Esophagus (tissue), 2 donors: ENCODE results near the gene DNAJB8. TPM values are rescaled to one million over a fixed set of nuclear protein-coding genes. Genes with fewer than 3 reads are reported as not detected.

ENCODE experiments used
- H3K27ac ChIP-seq, 2 donors: one replicate each; pipeline ENCODE4 v1.5.1; 2013; ENCODE audit warnings: low read depth in 2 of 2, mild to moderate bottlenecking in 2 of 2, inconsistent platforms in 1 of 2, low read length in 1 of 2, moderate library complexity in 1 of 2
- H3K27me3 ChIP-seq, 2 donors: one replicate each; pipeline ENCODE4 v1.6.1; 2013; ENCODE audit warnings: low read length in 2 of 2, control low read depth in 1 of 2, mild to moderate bottlenecking in 1 of 2; ENCODE audit not compliant: insufficient read depth in 2 of 2, control insufficient read depth in 1 of 2
- H3K36me3 ChIP-seq, 2 donors: one replicate each; pipeline ENCODE4 v1.6.1; 2013; ENCODE audit warnings: low read length in 1 of 2; ENCODE audit not compliant: control insufficient read depth in 2 of 2, insufficient read depth in 2 of 2
- H3K4me1 ChIP-seq, 2 donors: one replicate each; pipeline ENCODE4 v1.6.1; 2013; ENCODE audit warnings: low read length in 1 of 2; ENCODE audit not compliant: control insufficient read depth in 2 of 2, insufficient read depth in 2 of 2
- H3K4me3 ChIP-seq, 2 donors: one replicate each; pipeline ENCODE4 v1.5.1; 2013; ENCODE audit warnings: low read length in 2 of 2, mild to moderate bottlenecking in 2 of 2, low read depth in 1 of 2, moderate library complexity in 1 of 2
- H3K9me3 ChIP-seq, 2 donors: one replicate each; pipeline ENCODE4 v1.6.1; 2013; ENCODE audit warnings: mild to moderate bottlenecking in 2 of 2, low read depth in 1 of 2, low read length in 1 of 2, moderate library complexity in 1 of 2; ENCODE audit not compliant: control insufficient read depth in 2 of 2, insufficient read depth in 1 of 2
- WGBS, 2 donors: extraction: QIAGEN DNeasy Blood & Tissue Kit; methylation state at CpG; one replicate each; pipeline ENCODE4 v1.1.7; 2013; 5-methylcytosine and 5-hydroxymethylcytosine counted together
- polyA plus RNA-seq, 2 donors: library from polyadenylated mRNA; stranded (reverse); fragments of 200-250 nt; gene quantifications; one replicate each; pipeline ENCODE4 v1.2.3, GENCODE V29; 2013
- donor health status: healthy with polysubstance abuse.
- donor health status: Bipolar disorder and iron deficiency.

DNAJB8 gene
- polyA plus RNA-seq, 2 donors: not detected

DNA sequence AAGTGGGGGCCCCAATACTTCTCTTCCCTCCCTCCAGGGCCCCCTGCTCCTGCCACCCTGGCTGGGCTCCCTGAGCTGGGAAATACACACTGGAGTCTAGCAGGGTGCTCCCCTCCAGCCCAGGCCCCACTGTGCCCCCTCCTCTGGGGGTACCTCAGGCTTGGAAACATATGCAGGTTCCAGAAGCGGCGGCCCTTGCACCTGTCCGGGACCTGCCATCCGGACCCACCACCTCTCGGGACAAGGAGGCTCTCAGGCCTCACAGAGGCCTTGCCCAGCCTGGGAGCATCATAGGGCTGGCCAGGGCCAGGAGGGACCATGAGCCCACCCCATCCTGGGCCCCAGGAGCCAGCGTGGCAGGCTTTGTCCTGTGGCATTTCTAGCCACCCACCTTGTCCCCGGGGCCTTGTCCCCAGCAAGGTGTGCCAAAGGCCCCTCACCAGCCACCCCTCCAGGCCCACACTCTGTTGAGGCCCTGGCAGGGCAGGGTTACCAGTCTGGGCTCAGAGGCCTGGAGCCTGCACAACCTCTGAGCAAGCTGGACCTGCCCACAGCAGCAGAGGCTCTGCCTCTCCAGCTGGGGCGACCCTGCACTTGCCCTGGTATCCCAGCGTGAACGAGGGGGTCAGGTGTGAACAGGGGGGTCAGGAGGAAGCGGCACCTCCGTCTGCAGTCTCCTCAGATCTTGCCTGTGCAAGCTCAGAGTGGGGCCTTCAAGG is 45.8 kb downstream of the DNAJB8 start:
- Histone ChIP-seq H3K4me1 (no peaks in the 10 kb centered on the region), H3K9me3 (peaks cover 0 to 5% of the 10 kb centered on the region in 2 donors), H3K36me3 (no peaks in the 10 kb centered on the region), H3K27me3 (no peaks in the 10 kb centered on the region), H3K4me3 (no peak overlapping the region), H3K27ac (no peak overlapping the region)
- 81 to 83% methylated on average over 12 of the region's 12 CpGs for WGBS, 2 donors

DNA sequence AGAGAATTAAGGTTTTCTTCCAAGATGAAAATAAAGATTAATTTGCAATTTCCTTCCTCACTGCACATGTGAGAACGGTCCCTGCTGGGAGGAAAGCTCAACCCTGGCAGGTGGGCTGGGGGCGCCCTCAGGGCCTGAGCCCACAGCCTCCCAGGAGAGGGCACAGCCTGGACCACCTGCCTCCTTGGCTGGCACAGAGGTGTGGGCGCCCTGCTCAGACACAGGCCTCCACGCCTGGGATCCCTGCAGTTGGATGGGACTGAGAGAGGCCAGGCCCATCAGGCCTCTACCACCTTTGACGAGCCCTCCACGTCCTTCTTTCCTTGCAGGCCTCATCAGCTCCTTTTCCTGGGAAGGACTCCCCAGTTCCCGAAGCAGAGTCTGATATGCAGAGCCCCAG is 46.4 kb downstream of the DNAJB8 start:
- Histone ChIP-seq H3K4me3 (no peak overlapping the region), H3K36me3 (no peaks in the 10 kb centered on the region), H3K27me3 (no peaks in the 10 kb centered on the region), H3K4me1 (no peaks in the 10 kb centered on the region), H3K9me3 (peaks cover 0 to 5% of the 10 kb centered on the region in 2 donors), H3K27ac (no peak overlapping the region)
- 90 to 95% methylated on average over 7 of the region's 7 CpGs for WGBS, 2 donors

DNA sequence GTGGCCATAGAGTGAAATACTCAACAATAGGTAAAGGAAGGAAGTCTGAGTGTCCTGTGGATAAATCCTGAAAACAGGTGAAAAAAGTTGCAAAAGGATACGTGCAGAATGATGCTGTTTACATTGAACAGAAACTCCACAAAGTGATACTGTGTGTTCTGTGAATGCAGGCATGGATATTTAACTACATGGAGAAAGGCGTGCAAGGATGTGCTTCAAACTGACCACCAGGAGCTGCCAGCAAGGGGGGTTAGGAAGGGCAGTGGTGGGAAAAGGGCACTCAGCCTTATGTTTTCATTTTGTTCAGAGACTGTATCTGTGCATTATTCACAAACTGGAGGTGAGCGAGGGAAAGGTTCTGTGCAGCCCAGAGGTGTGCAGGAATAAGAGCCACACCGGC is 47.4 kb downstream of the DNAJB8 start:
- no peaks in the 10 kb centered on the region for H3K27me3 ChIP-seq
- no peak overlapping the region for H3K27ac ChIP-seq
- H3K36me3 ChIP-seq: no peaks in the 10 kb centered on the region
- no peak overlapping the region for H3K4me3 ChIP-seq
- WGBS, 2 donors: 96 to 98% methylated on average over 4 of the region's 4 CpGs
- peaks cover 0 to 5% of the 10 kb centered on the region in 2 donors for H3K9me3 ChIP-seq
- no peaks in the 10 kb centered on the region for H3K4me1 ChIP-seq

DNA sequence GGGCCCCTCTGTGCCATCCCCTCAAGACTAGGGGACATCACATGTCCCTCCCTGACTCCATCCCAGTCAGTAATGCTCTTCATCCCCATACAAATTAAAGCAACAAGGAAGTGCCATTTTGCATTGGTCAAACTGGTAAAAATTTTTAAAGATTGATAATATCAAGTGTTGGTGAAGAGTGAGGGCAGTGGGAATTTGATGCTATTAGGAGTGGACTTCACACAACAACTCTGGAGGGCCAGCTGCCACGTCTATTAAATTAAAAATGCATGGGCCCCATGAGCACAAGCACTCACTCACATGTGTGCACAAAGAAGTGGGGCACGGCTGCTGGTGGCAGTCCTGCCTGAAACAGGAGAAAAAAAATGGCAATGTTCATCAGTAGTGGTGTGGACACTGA is 47.8 kb downstream of the DNAJB8 start:
- no peaks in the 10 kb centered on the region for H3K36me3 ChIP-seq
- 89 to 96% methylated on average over 2 of the region's 2 CpGs for WGBS, 2 donors

DNA sequence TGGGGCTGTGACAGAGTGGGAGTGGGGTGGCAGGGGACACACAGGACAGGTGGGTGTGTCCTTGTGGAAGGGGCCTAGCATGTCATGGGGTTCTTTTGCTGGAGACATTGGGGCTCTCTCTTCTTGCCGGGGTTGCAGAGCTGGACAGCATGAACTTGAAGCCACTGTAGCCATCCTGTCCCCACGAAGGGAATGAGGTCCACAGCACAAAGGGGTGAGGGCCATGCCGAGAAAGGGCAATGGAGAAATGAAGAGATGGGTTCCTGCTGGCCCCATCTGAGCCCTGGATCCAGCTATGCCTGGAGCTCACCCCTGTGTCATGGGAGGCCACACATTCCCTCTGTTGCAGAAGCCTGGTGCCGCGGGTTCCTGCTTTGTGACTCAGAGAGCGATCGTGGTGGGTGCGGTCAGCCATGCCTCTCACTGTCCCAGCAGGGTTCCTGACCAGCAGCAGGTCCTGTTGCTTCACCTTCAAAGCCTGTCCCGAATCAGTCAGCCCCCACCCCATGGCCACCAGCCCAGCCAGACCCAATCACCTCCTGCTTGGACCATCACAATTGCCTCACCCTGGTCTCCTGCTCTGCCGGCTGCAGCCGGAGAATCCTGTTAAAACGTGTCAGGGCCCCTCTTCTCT is 50.0 kb downstream of the DNAJB8 start:
- Histone ChIP-seq H3K4me3 (no peak overlapping the region), H3K36me3 (no peaks in the 10 kb centered on the region), H3K27me3 (no peaks in the 10 kb centered on the region), H3K9me3 (peaks cover 0 to 5% of the 10 kb centered on the region in 2 donors), H3K4me1 (no peaks in the 10 kb centered on the region), H3K27ac (no peak overlapping the region)
- 60 to 68% methylated on average over 12 of the region's 12 CpGs for WGBS, 2 donors

More for the DNA sequence above, 47.8 kb downstream of the DNAJB8 start:
- Histone ChIP-seq H3K27ac (no peak overlapping the region), H3K4me1 (no peaks in the 10 kb centered on the region), H3K9me3 (peaks cover 0 to 5% of the 10 kb centered on the region in 2 donors), H3K4me3 (no peak overlapping the region), H3K27me3 (no peaks in the 10 kb centered on the region)

DNA sequence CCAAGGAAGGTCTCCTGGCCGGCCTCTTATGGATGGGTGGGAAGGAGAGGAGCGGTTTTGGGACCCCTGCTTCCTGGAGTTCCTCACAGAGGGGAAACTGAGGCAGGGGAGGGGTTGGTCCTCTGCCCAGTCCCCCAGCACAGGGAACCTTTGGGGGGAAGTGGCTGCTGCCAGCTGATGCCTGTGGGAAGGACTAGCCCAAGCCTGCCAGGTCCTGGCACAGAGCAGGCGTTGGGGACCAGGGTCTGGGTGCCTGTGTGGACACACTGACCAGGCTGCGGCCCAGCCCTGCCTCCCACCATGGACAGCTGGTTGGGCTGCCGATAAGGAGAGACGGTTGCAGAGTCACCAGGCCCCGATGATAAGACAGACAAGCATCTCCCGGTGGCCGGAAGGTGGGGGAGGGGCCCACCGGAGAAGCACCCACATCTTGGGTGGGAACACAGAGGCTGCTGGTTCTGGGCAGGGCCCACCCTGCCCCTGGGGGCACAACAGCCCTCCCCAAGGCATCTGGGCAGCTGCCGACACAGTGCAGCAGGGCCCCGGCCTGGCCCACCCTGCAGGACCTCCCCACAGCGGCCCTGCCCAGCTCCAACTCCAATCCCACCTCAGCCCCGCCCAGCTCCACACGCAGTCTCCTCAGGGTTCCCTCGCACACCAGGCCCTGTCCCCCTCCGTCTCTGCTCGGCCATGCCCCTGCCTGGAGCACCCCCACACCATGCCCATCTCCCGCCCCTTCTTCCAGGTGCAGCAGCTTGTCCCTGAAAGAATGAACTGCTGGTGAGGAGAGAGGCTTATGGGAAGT is 50.7 kb downstream of the DNAJB8 start:
- H3K4me1 ChIP-seq: no peaks in the 10 kb centered on the region
- 79% methylated on average over 16 to 19 of the region's 19 CpGs for WGBS, 2 donors
- no peak overlapping the region for H3K27ac ChIP-seq
- H3K27me3 ChIP-seq: no peaks in the 10 kb centered on the region
- H3K9me3 ChIP-seq: peaks cover 0 to 5% of the 10 kb centered on the region in 2 donors
- no peaks in the 10 kb centered on the region for H3K36me3 ChIP-seq
- no peak overlapping the region for H3K4me3 ChIP-seq

DNA sequence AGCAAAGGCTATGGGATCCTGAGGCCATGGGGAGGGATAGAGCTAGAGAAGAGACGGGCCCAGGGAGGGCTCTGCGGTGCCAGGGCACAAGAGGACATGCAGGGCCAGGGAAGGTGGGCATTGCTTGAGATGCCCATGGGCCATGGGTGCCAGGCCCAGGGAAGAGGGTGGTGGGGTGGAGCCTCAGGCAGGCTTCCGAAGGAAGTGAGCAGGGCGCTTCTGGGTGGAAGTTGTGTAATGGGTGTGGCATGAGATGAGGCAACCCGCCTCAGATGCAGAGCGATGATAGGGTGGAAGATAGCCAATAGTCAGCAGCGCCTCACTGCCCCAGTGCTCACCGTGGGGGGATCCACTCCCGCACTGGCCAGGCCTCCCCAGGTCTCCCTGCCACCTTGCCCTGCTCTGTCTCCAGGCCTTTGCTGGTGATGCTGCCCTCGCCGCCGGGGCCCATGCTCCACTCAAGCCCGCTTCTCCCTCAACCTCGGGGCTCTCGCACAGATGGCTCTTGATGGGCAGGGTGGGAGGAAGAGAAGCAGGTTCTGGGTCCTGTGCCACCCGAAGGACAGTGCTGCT is 51.4 kb downstream of the DNAJB8 start:
- 91% methylated on average over 15 to 16 of the region's 16 CpGs for WGBS, 2 donors
- no peaks in the 10 kb centered on the region for H3K4me1 ChIP-seq
- H3K4me3 ChIP-seq: no peak overlapping the region

DNA sequence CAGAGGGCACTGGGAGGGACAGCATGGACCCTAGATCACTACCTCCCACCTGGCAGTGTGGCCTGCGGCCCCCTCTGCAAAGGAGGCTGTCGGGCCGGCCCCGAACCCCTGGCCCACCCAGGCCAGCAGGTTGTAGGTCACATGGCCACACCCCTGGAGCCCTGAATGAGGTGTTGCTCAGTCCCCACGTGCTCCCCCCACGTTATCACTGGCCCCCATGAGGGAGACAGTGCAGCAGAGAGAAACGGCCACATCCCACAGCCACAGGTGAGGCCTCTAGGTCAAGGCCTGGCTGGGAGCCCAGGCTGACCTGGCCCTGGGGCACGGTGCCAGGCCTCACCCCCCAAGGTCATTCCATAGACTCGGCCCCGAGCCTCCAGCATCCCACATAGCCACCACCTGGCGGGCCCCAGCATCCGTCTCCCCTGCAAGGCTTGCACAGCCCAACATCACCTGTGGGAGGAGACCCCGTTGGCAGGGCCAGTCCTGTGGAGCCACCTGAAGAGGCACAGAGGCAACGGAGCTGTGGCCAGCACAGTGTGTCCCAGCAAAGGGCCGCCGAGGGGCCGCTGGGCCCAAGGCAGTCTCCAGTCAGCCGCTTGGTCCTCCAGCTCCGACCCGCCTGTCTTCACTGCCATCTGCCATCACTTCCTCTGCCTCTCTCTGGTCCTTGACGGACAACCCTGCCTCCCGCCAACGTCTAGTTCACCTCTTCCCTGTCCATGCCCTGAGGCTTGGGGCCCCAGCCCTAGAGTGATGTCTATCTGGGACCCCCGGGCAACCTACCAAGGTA is 53.1 kb downstream of the DNAJB8 start:
- Histone ChIP-seq H3K27ac (no peak overlapping the region), H3K4me1 (no peaks in the 10 kb centered on the region), H3K36me3 (no peaks in the 10 kb centered on the region), H3K27me3 (no peaks in the 10 kb centered on the region), H3K4me3 (no peak overlapping the region), H3K9me3 (peaks cover 0 to 5% of the 10 kb centered on the region in 2 donors)
- WGBS, 2 donors: 85 to 91% methylated on average over 24 of the region's 24 CpGs

More for the DNA sequence above, 51.4 kb downstream of the DNAJB8 start:
- Histone ChIP-seq H3K27ac (no peak overlapping the region), H3K27me3 (no peaks in the 10 kb centered on the region), H3K36me3 (no peaks in the 10 kb centered on the region), H3K9me3 (peaks cover 0 to 5% of the 10 kb centered on the region in 2 donors)

DNA sequence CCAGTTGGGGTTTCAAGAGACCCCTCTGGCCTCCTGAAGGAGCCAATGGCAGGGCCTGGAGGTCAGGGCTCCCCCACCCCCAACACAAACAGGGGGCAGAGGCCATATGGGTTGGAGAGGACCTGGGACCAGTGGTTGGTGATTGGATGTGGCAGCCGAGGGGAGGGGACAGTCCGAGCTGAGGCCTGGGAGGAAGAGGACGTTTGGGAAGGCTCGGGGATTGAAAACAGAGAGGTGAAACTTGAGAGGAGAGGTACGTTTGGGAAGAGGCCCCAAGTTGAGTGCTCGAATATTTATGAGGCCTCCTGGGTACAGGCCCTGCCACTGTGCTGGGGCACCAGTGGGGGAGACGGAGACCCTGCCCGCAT is 53.7 kb downstream of the DNAJB8 start:
- WGBS, 2 donors: 79 to 85% methylated on average over 8 of the region's 8 CpGs
- Histone ChIP-seq H3K27ac (no peak overlapping the region), H3K9me3 (no peaks in the 10 kb centered on the region), H3K27me3 (no peaks in the 10 kb centered on the region), H3K4me1 (no peaks in the 10 kb centered on the region), H3K4me3 (no peak overlapping the region), H3K36me3 (peaks cover 0 to 1% of the 10 kb centered on the region in 2 donors)
